GM12878 (cell line): ENCODE measurements around the gene PHLDA2. TPM values are rescaled to one million over a fixed set of nuclear protein-coding genes. Genes with fewer than 3 reads are reported as not detected.

Source experiments
- ATAC-seq: fragments of 200-7000 bp; cut with Tn5 transposase; 3 replicates; pipeline ENCODE4 v1.9.1; 2020; ENCODE audit warnings: mild to moderate bottlenecking, moderate library complexity
- BruUV-seq: library from RNA; stranded (reverse); fragments of 400-500 nt; replicated peaks from 2 replicates; lab custom pipeline; 2021; lab: Mats Ljungman, UMichigan
- CTCF ChIA-PET: fragments of 300-600 bp; sonication (Branson Sonifier 250); formaldehyde crosslinking; extraction: SDS; loops from one replicate; lab custom pipeline; 2021; ENCODE audit warnings: inconsistent platforms; lab: Yijun Ruan, JAX
- POLR2A ChIA-PET: fragments of 350-600 bp; formaldehyde crosslinking; extraction: SDS; loops from one replicate; lab custom pipeline; 2021; ENCODE audit warnings: inconsistent platforms; lab: Charles Lee
- RAD21 ChIA-PET: fragments of 300-600 bp; sonication (Branson Sonifier 250); formaldehyde crosslinking; loops from one replicate; lab custom pipeline; 2023; ENCODE audit warnings: antibody characterized with exemption; ENCODE audit not compliant: unreplicated experiment; lab: Charles Lee
- SMC1A ChIA-PET: fragments of 300-600 bp; sonication (Branson Sonifier 250); formaldehyde crosslinking; loops from one replicate; lab custom pipeline; 2023; ENCODE audit not compliant: unreplicated experiment, uncharacterized antibody; lab: Charles Lee
- DNase-seq: peaks from one replicate; pipeline ENCODE4 v3.0.0-alpha.2; 2011; ENCODE audit warnings: low read depth, low spot score
- FAIRE-seq: peaks from 3 replicates; lab custom pipeline; 2011; peaks lifted over from hg19 to GRCh38; lab: Jason Lieb, UNC
- H2AFZ ChIP-seq: 2 replicates; pipeline ENCODE4 v1.6.0; 2011; ENCODE audit warnings: low read depth, low read length, control low read depth; ENCODE audit not compliant: control insufficient read depth
- H3K27ac ChIP-seq: 2 replicates; pipeline ENCODE4 v1.5.1; 2011; ENCODE audit warnings: control low read depth; ENCODE audit not compliant: control insufficient read depth, insufficient read depth
- H3K27me3 ChIP-seq, 2 experiments: replicated peaks in 1 of 2; 2 replicates each; pipeline versions ENCODE4 v1.6.0 to v1.6.1; 2011; ENCODE audit warnings: low read length in 1 of 2; ENCODE audit not compliant: control insufficient read depth in 2 of 2, insufficient read depth in 2 of 2
- H3K36me3 ChIP-seq, 2 experiments: 2 replicates each; pipeline ENCODE4 v1.5.1; 2011; ENCODE audit warnings: low read length in 1 of 2; ENCODE audit not compliant: control insufficient read depth in 2 of 2, insufficient read depth in 2 of 2
- H3K4me1 ChIP-seq: 2 replicates; pipeline ENCODE4 v1.6.1; 2011; ENCODE audit warnings: mild to moderate bottlenecking, low read length, moderate library complexity, mixed read lengths; ENCODE audit not compliant: control insufficient read depth, insufficient read depth
- H3K4me2 ChIP-seq: 2 replicates; pipeline ENCODE4 v1.6.0; 2011; ENCODE audit warnings: control low read depth; ENCODE audit not compliant: control insufficient read depth, insufficient read depth
- H3K4me3 ChIP-seq: fragments of 200-600 bp; sonication (generic); 2 replicates; pipeline ENCODE4 v1.5.1; 2016
- H3K79me2 ChIP-seq: 2 replicates; pipeline ENCODE4 v1.6.0; 2011; ENCODE audit warnings: low read length; ENCODE audit not compliant: control insufficient read depth, insufficient read depth
- H3K9ac ChIP-seq: 2 replicates; pipeline ENCODE4 v1.8.0; 2011; ENCODE audit warnings: low read length, control low read depth, mixed read lengths; ENCODE audit not compliant: control insufficient read depth, insufficient read depth
- H3K9me3 ChIP-seq: replicated peaks from 3 replicates; pipeline ENCODE4 v1.5.1; 2011; ENCODE audit warnings: mild to moderate bottlenecking, low read length; ENCODE audit not compliant: control insufficient read depth, insufficient read depth
- H4K20me1 ChIP-seq: 2 replicates; pipeline ENCODE4 v1.6.0; 2011; ENCODE audit not compliant: control insufficient read depth, insufficient read depth
- CEBPB ChIP-seq, 2 experiments: fragments of 150-350 bp in 1 of 2; IDR thresholded peaks; 2 replicates each; pipeline ENCODE4 v1.6.1; 2012 to 2014; ENCODE audit warnings: low read depth in 2 of 2, low read length in 2 of 2, borderline replicate concordance in 1 of 2, inconsistent platforms in 1 of 2
- MTA2 ChIP-seq: fragments of 450-650 bp; IDR thresholded peaks from 2 replicates; pipeline ENCODE4 v1.6.1; 2016; ENCODE audit warnings: low read depth, mild to moderate bottlenecking, moderate library complexity
- NR2F1 ChIP-seq: fragments of 450-650 bp; conservative IDR thresholded peaks from 2 replicates; pipeline ENCODE4 v1.6.1; 2017; ENCODE audit warnings: mild to moderate bottlenecking
- POLR2AphosphoS5 ChIP-seq: IDR thresholded peaks from 2 replicates; pipeline ENCODE4 v1.6.1; 2011; ENCODE audit warnings: mild to moderate bottlenecking, low read length, inconsistent platforms
- SREBF2 ChIP-seq: IDR thresholded peaks from 2 replicates; pipeline ENCODE4 v1.6.1; 2012; ENCODE audit warnings: mild to moderate bottlenecking, low read length
- TCF12 ChIP-seq: IDR thresholded peaks from 2 replicates; pipeline ENCODE4 v1.6.1; 2011; ENCODE audit warnings: low read depth, mild to moderate bottlenecking, low read length
- TCF3 ChIP-seq: IDR thresholded peaks from 2 replicates; pipeline ENCODE4 v1.6.1; 2012; ENCODE audit warnings: low read depth, mild to moderate bottlenecking, low read length, borderline replicate concordance; ENCODE audit not compliant: insufficient read depth
- ZNF622 ChIP-seq: fragments of 450-650 bp; IDR thresholded peaks from 2 replicates; pipeline ENCODE4 v1.6.1; 2017; ENCODE audit warnings: mild to moderate bottlenecking, inconsistent platforms
- ZZZ3 ChIP-seq: IDR thresholded peaks from 2 replicates; pipeline ENCODE4 v1.6.1; 2011; ENCODE audit warnings: low read depth; ENCODE audit not compliant: control insufficient read depth, insufficient read length
- WGBS: methylation state at CpG from one replicate; pipeline ENCODE4 v1.1.6; 2016; ENCODE audit warnings: low lambda C conversion rate; ENCODE audit not compliant: insufficient replicate concordance, insufficient coverage; ENCODE audit errors: missing lambda C conversion rate; 5-methylcytosine and 5-hydroxymethylcytosine counted together
- in situ Hi-C: fragments of 300-500 bp; cut with MboI; formaldehyde crosslinking; loops from 9 replicates; pipeline ENCODE4 v1.14.3; 2018; ENCODE audit warnings: mixed read lengths
- intact Hi-C: fragments of 100-400 bp; cut with micrococcal nuclease; formaldehyde crosslinking; loops from one replicate; pipeline ENCODE4 v1.14.2; 2022; ENCODE audit not compliant: unreplicated experiment
- polyA plus RNA-seq, 11 experiments: library from polyadenylated mRNA; depleted of rRNA in 4 of 11; unstranded in 6 of 11; stranded (reverse) in 5 of 11; fragments of >200 nt; fragmentation: Nextera tagmentation in 4 of 11; fragmentation: Illumina TruSeq in 1 of 11; extraction: Ambion mirVana in 4 of 11; extraction: Trizol in 1 of 11; gene quantifications; 1 replicate in 1 of 11; 2 replicates in 10 of 11; pipeline versions ENCODE4 v1.2.1 to v1.2.3, GENCODE V29; 2011 to 2016; ENCODE audit warnings: inconsistent platforms in 2 of 11, missing spikeins in 2 of 11, low read depth in 1 of 11
- total RNA-seq, 4 experiments: library from RNA; depleted of rRNA in 3 of 4; stranded (reverse); fragments of >200 nt in 3 of 4; fragmentation: Illumina TruSeq in 1 of 4; extraction: Trizol in 1 of 4; gene quantifications; 2 replicates each; pipeline versions ENCODE4 v1.2.1 to v1.2.3, GENCODE V29; 2013 to 2021
- TF ChIP-seq, protein P1 (sequence below): fragments of 450-650 bp; IDR thresholded peaks from 2 replicates; pipeline ENCODE4 v1.6.1; 2017; ENCODE audit warnings: borderline replicate concordance
- TF ChIP-seq, protein P2 (sequence below): fragments of 450-650 bp; conservative IDR thresholded peaks from 2 replicates; pipeline ENCODE4 v1.6.1; 2017; ENCODE audit warnings: mild to moderate bottlenecking, moderate library complexity

PHLDA2 gene
- total and polyA plus RNA-seq, 10 of the 15 experiments (the other 5 are each of a cell fraction or from before 2014, with no cell fraction given) = 0.15 to 0.49 (median 0.16) TPM; not detected in 7

DNA sequence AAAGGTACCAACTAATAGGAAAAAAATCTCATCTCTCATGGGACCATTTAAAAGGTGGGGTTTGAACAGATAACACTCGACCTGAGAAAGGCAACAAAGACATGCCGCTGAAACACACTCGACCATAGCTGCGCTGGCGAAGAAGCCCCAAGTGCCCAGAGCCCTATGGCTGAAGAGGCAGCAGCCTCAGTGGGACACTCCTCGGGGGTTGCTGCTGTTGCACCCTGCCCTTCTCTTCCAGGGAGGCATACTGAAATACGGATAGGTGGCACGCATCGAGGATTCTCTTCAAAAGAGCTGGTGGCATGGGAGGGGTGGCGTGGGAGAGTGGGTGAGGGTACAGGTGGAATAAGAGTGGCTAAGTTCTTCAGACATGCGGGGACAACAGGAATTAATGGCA is 18.5 kb upstream of the PHLDA2 start:
- Histone ChIP-seq H2AFZ (no peak overlapping the region), H3K27me3 (no peaks in the 10 kb centered on the region), H3K4me3 (no peak overlapping the region), H3K9ac (no peak overlapping the region), H3K36me3 (peaks cover 26 to 46% of the 10 kb centered on the region in 2 experiments), H4K20me1 (no peaks in the 10 kb centered on the region; the same call in 1 of the 2 replicates), H3K9me3 (no peaks in the 10 kb centered on the region), H3K79me2 (no peaks in the 10 kb centered on the region), H3K4me1 (peaks cover 3% of the 10 kb centered on the region; the same call in 1 of the 2 replicates), H3K27ac (no peak overlapping the region), H3K4me2 (no peak overlapping the region)
- no peak for FAIRE-seq
- CTCF ChIA-PET = interaction anchor here (1.2 kb wide), 1 partner anchor 144 kb away, joined by 3 read pairs; no protein-coding TSS in a partner anchor
- intact Hi-C loops = no loop called here
- SMC1A ChIA-PET = interaction anchor here (1.1 kb wide), 1 partner anchor 75 kb away, joined by 3 read pairs; no protein-coding TSS in a partner anchor
- ATAC-seq = no peak
- in situ Hi-C loops = no loop called here
- WGBS = 81% methylated on average over 9 of the region's 11 CpGs
- RAD21 ChIA-PET = no interaction called here
- BruUV-seq = no TSS peak
- TF ChIP-seq MTA2 (no peak), NR2F1 (no peak), SREBF2 (no peak), POLR2AphosphoS5 (no peak), CEBPB (IDR thresholded peaks at IDR 0.05; ENCODE audit: borderline replicate concordance in 1 of 2, low read depth in 2 of 2, low read length in 2 of 2) (no peak), ZNF622 (no peak), TCF12 (no peak), ZZZ3 (no peak), TCF3 (no peak)
- TF ChIP-seq, protein P1, sequence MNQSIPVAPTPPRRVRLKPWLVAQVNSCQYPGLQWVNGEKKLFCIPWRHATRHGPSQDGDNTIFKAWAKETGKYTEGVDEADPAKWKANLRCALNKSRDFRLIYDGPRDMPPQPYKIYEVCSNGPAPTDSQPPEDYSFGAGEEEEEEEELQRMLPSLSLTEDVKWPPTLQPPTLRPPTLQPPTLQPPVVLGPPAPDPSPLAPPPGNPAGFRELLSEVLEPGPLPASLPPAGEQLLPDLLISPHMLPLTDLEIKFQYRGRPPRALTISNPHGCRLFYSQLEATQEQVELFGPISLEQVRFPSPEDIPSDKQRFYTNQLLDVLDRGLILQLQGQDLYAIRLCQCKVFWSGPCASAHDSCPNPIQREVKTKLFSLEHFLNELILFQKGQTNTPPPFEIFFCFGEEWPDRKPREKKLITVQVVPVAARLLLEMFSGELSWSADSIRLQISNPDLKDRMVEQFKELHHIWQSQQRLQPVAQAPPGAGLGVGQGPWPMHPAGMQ = no peak
- TF ChIP-seq, protein P2, sequence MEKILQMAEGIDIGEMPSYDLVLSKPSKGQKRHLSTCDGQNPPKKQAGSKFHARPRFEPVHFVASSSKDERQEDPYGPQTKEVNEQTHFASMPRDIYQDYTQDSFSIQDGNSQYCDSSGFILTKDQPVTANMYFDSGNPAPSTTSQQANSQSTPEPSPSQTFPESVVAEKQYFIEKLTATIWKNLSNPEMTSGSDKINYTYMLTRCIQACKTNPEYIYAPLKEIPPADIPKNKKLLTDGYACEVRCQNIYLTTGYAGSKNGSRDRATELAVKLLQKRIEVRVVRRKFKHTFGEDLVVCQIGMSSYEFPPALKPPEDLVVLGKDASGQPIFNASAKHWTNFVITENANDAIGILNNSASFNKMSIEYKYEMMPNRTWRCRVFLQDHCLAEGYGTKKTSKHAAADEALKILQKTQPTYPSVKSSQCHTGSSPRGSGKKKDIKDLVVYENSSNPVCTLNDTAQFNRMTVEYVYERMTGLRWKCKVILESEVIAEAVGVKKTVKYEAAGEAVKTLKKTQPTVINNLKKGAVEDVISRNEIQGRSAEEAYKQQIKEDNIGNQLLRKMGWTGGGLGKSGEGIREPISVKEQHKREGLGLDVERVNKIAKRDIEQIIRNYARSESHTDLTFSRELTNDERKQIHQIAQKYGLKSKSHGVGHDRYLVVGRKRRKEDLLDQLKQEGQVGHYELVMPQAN = no peak
- DNase-seq = no peak
- POLR2A ChIA-PET = no interaction called here
